HepG2 (cell line): Measurements from ENCODE around the gene TDRD9. TPM values are rescaled to one million over a fixed set of nuclear protein-coding genes. Genes with fewer than 3 reads are reported as not detected.
A peak's percentile ranks its signal among the peaks of the same experiment; 100 is the strongest.

Experiments used
- BCL6 ChIP-seq: IDR thresholded peaks from 2 replicates; pipeline ENCODE4 v1.6.1; 2016; ENCODE audit warnings: missing genetic modification reagents, missing compliant biosample characterization
- ELK4 ChIP-seq: sonication (generic); formaldehyde crosslinking; IDR thresholded peaks from 2 replicates; pipeline ENCODE4 v1.9.0; 2021; ENCODE audit warnings: missing genetic modification reagents, borderline replicate concordance
- HMG20B ChIP-seq: conservative IDR thresholded peaks from 2 replicates; pipeline ENCODE4 v1.6.1; 2016; ENCODE audit warnings: missing genetic modification reagents, missing compliant biosample characterization
- HOXA5 ChIP-seq: sonication (generic); formaldehyde crosslinking; IDR thresholded peaks from 2 replicates; pipeline ENCODE4 v1.4.0; 2020; ENCODE audit warnings: missing genetic modification reagents
- IKZF5 ChIP-seq: IDR thresholded peaks from 2 replicates; pipeline ENCODE4 v1.6.1; 2018; ENCODE audit warnings: missing genetic modification reagents, mild to moderate bottlenecking, missing compliant biosample characterization
- KAT2B ChIP-seq: fragments of 150-350 bp; IDR thresholded peaks from 2 replicates; pipeline ENCODE4 v1.6.1; 2014; ENCODE audit warnings: low read depth, low read length, borderline replicate concordance
- KDM1A ChIP-seq: IDR thresholded peaks from 2 replicates; pipeline ENCODE4 v1.6.1; 2016; ENCODE audit warnings: missing compliant biosample characterization
- LRRFIP1 ChIP-seq: sonication (generic); formaldehyde crosslinking; conservative IDR thresholded peaks from 2 replicates; pipeline ENCODE4 v1.4.0; 2020; ENCODE audit warnings: missing genetic modification reagents
- MBD4 ChIP-seq: IDR thresholded peaks from 2 replicates; pipeline ENCODE4 v1.6.1; 2012; ENCODE audit warnings: low read length, inconsistent platforms, borderline replicate concordance
- PHF20 ChIP-seq: sonication (generic); formaldehyde crosslinking; IDR thresholded peaks from 2 replicates; pipeline ENCODE4 v1.5.0; 2020; ENCODE audit warnings: mild to moderate bottlenecking, missing genetic modification reagents
- POLR2AphosphoS5 ChIP-seq: IDR thresholded peaks from 2 replicates; pipeline ENCODE4 v1.6.1; 2012; ENCODE audit warnings: low read depth, low read length
- RBM22 ChIP-seq: fragments of 200-400 bp; formaldehyde crosslinking; optimal IDR thresholded peaks from 2 replicates; pipeline ENCODE3; 2017; ENCODE audit warnings: mild to moderate bottlenecking, low read length, moderate library complexity
- SIX1 ChIP-seq: sonication (generic); formaldehyde crosslinking; IDR thresholded peaks from 2 replicates; pipeline ENCODE4 v1.4.0; 2020; ENCODE audit warnings: missing genetic modification reagents, borderline replicate concordance
- SOX6 ChIP-seq, 2 experiments: fragments of 450-650 bp in 1 of 2; sonication (generic) in 1 of 2; formaldehyde crosslinking in 1 of 2; IDR thresholded peaks; 2 replicates each; pipeline versions ENCODE4 v1.4.0 to v1.6.1; 2017 to 2020; ENCODE audit warnings: antibody characterized with exemption in 1 of 2, mild to moderate bottlenecking in 1 of 2, missing genetic modification reagents in 1 of 2
- SRY ChIP-seq: sonication (generic); formaldehyde crosslinking; IDR thresholded peaks from 2 replicates; pipeline ENCODE4 v1.8.0; 2022; ENCODE audit warnings: mild to moderate bottlenecking, missing genetic modification reagents
- ZEB1 ChIP-seq: IDR thresholded peaks from 2 replicates; pipeline ENCODE4 v1.6.1; 2012; ENCODE audit warnings: mild to moderate bottlenecking, low read depth, inconsistent platforms; ENCODE audit not compliant: insufficient replicate concordance
- ZGPAT ChIP-seq: IDR thresholded peaks from 2 replicates; pipeline ENCODE4 v1.6.1; 2016; ENCODE audit warnings: mild to moderate bottlenecking
- ZIK1 ChIP-seq: sonication (generic); formaldehyde crosslinking; IDR thresholded peaks from 2 replicates; pipeline ENCODE4 v1.5.0; 2020; ENCODE audit warnings: mild to moderate bottlenecking, low read depth, missing genetic modification reagents, borderline replicate concordance
- ZNF225 ChIP-seq: sonication (generic); formaldehyde crosslinking; IDR thresholded peaks from 2 replicates; pipeline ENCODE4 v1.4.0; 2020; ENCODE audit warnings: mild to moderate bottlenecking, missing genetic modification reagents
- ZNF326 ChIP-seq: sonication (generic); formaldehyde crosslinking; IDR thresholded peaks from 2 replicates; pipeline ENCODE4 v1.4.0; 2020; ENCODE audit warnings: missing genetic modification reagents, borderline replicate concordance
- ZNF550 ChIP-seq: sonication (generic); formaldehyde crosslinking; IDR thresholded peaks from 2 replicates; pipeline ENCODE4 v1.4.0; 2020; ENCODE audit warnings: mild to moderate bottlenecking, missing genetic modification reagents, borderline replicate concordance
- ZNF614 ChIP-seq: IDR thresholded peaks from 2 replicates; pipeline ENCODE4 v1.6.1; 2018; ENCODE audit warnings: missing biosample characterization, missing genetic modification reagents, inconsistent platforms, borderline replicate concordance
- ZNF678 ChIP-seq: sonication (generic); formaldehyde crosslinking; IDR thresholded peaks from 2 replicates; pipeline ENCODE4 v1.4.0; 2020; ENCODE audit warnings: mild to moderate bottlenecking, missing genetic modification reagents
- ZNF737 ChIP-seq: sonication (generic); formaldehyde crosslinking; IDR thresholded peaks from 2 replicates; pipeline ENCODE4 v1.5.0; 2020; ENCODE audit warnings: missing genetic modification reagents, mild to moderate bottlenecking, borderline replicate concordance
- polyA plus RNA-seq, 8 experiments: library from polyadenylated mRNA; depleted of rRNA in 3 of 8; stranded (reverse) in 7 of 8; unstranded in 1 of 8; fragments of >200 nt; fragmentation: Illumina TruSeq in 4 of 8; extraction: Trizol in 4 of 8; gene quantifications; 2 replicates each; pipeline versions ENCODE4 v1.2.1 to v1.2.3, GENCODE V29; 2011 to 2016; ENCODE audit warnings: low read depth in 4 of 8, missing spikeins in 1 of 8, mixed read lengths in 1 of 8; ENCODE audit not compliant: insufficient read depth in 1 of 8
- total RNA-seq, 5 experiments: library from RNA; depleted of rRNA; stranded (reverse); fragments of >200 nt; fragmentation: Illumina TruSeq; extraction: Trizol; gene quantifications; 2 replicates each; pipeline ENCODE4 v1.2.3, GENCODE V29; 2016; ENCODE audit warnings: low read depth in 1 of 5

Gene TDRD9
- total and polyA plus RNA-seq, 2 of the 13 experiments (the other 11 are each of a cell fraction or from before 2014, with no cell fraction given), result not detected

GRCh38 chr14:103897075-103897947 is 30.9 kb upstream of the TDRD9 start (continued):
- no peak for TF ChIP-seq LRRFIP1
- TF ChIP-seq KAT2B, result no peak
- TF ChIP-seq SRY (CRISPR knock-in tag), result no peak
- no peak for TF ChIP-seq ELK4 (CRISPR knock-in tag)
- no peak for TF ChIP-seq ZNF326 (CRISPR knock-in tag)
- TF ChIP-seq POLR2AphosphoS5, result no peak
- no peak for TF ChIP-seq PHF20 (CRISPR knock-in tag)
- no peak for TF ChIP-seq ZNF225 (CRISPR knock-in tag)
- TF ChIP-seq BCL6, result peak; percentile 38; the same call in 1 of the 2 replicates
- TF ChIP-seq ZNF550 (CRISPR knock-in tag), result no peak
- TF ChIP-seq KDM1A (CRISPR knock-in tag), result no peak
- TF ChIP-seq ZIK1 (CRISPR knock-in tag), result no peak
- no peak for TF ChIP-seq ZNF737 (CRISPR knock-in tag)
- no peak for TF ChIP-seq MBD4
- no peak for TF ChIP-seq ZEB1
- no peak for TF ChIP-seq RBM22
- TF ChIP-seq HMG20B (CRISPR knock-in tag), result no peak
- TF ChIP-seq ZGPAT (CRISPR knock-in tag), result 0 out of 2 replicates have a peak, but pooled peaks have one; percentile 23
- no peak for TF ChIP-seq SOX6 (IDR thresholded peaks at IDR 0.05)
- no peak; the same call in 1 of the 2 replicates for TF ChIP-seq SOX6 (CRISPR knock-in tag; IDR thresholded peaks at IDR 0.05)
- TF ChIP-seq HOXA5, result peak; percentile 71; the same call in 1 of the 2 replicates
- TF ChIP-seq ZNF614, result 0 out of 2 replicates have a peak, but pooled peaks have one; percentile 25
- TF ChIP-seq SIX1 (CRISPR knock-in tag), result no peak
- 0 out of 2 replicates have a peak, but pooled peaks have one; percentile 27 for TF ChIP-seq IKZF5
- no peak for TF ChIP-seq ZNF678 (CRISPR knock-in tag)
